HG03196 (cell line): ENCODE results near the gene DCHS2.

Source experiments
- ATAC-seq: cut with Tn5 transposase; IDR thresholded peaks from one replicate; pipeline ENCODE4 v1.9.1; 2021; ENCODE audit not compliant: unreplicated experiment

DCHS2 gene

DNA sequence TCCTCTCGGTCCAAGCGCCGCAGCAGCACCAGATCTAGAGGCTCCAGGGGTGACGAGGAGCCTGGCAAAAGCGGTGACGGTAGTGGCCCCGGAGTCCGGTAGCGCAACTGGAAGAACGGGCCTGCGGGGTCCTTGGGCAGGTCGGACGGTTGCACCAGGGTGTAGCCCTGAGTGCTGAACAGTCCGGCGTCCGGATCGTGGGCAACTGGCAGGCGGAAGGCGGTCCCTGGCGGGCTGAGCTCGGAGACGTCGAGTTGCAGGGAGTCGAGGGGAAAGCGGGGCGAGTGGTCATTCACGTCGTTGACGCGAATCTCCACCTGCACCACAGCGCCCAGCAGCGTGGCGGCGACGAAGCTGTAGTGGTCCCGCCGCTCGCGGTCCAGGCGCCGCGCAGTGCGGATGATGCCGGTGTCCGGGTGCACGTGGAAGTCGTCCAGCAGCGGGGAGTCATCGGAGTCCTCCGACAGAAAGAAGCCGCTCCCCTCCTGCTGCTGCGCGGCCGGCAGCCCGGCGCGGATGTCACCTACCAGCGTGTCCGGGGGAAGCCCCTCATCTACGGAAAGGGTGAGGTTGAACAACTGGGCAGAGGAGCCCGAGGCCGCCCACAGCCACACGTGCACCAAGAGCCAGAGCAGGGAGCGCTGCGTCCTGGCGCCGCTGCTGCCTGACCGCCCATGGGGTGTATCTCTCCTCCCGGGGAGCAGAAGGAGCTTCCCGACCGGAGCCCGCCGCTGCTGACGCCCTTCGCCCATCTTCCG lies 837 bp downstream of the DCHS2 start:
- peak; percentile 69 for ATAC-seq

DNA sequence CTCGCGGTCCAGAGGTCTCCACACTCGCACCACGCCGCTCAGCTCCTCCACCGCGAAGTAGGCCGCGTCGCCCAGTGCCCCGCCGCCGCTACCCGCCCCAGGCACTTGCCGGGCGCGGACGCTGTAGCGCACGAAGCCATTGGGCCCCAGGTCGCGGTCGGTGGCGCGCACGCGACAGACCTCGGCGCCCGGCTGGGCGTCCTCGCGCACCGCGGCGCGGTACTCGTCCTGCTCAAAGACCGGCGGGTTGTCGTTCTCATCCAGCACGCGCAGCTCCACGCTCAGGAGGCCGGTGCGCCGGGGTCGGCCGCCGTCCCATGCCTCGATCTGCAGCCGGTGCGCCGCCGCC lies 1.4 kb downstream of the DCHS2 start:
- no peak for ATAC-seq

DNA sequence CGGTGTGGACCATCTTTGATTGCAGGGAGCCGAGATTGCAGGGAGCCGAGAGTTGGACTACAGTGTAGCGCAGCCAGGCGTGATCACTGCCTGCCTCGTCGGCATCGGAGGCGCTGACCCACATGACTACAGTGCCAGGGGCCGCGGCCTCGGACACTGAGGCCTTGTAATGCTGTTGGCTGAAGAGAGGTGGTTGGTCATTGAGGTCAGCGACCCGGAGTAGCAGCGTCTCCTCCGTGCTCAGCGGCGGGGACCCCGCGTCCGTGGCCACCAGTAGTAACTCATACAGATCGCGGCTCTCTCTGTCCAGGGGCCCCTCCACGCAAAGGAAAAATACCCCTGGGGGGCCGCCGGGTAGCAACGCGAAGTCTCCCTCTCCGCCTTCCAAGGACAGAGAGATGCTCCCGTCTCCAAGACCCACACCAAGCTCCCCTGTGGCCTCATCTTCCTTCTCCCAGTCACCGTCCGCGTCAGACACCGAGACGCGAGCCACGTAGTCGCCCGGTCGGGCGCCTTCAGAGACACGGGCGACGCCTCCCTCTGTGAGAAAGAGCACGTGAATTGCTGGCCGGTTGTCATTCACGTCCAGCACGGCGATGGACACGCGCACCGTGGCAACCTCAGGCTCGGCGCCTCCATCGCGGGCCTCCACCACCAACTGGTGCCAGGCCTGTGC lies 1.9 kb downstream of the DCHS2 start:
- no peak for ATAC-seq

DNA sequence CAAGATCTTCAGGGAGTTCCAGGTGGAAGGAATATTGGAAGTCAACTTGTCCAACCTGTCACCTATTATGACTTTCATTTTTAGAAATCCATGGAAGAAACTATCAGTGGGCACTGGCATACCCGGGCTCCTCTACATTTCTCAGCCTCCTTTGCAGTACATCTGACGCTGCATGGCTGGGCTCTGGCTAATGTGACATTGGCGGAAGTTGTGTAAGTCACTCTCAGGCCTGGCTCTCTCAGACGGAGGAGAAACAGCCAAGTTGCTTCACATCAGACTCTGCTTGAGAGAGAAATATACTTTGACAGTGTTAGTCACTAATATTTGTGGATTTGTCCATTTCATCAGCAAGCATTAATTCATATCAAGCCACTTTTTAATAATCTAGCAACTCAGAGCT lies 4.5 kb downstream of the DCHS2 start:
- no peak for ATAC-seq

DNA sequence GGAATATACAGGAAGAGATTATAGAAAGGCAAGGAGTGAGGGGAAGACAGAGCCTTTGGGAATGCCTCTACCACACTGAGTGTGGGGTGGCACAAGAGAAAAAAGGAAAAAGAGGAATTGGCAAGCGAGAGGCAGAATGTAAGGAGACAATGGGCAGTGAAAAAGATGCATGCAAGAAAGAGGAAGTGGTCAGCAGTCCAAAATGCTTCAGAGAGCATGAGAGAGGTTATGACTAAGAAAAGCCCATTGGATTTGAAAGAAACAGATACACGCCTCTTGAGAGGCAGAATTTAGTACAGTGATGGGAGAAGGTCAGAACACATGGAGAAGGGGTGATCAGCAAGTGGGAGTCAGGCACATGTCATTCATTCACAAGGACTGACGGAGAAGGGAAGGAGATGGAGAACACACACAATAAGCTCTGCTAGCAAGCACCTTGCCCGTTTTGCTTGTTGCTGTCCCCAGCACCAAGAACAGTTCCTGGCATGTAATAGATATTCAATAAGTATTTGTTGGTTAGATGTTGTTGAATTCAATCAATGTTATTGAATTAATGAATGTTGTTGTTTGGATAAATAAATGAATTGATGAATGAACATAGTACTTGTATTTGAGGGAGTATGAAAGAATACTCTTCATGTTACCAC lies 6.3 kb downstream of the DCHS2 start:
- peak; percentile 97 for ATAC-seq

DNA sequence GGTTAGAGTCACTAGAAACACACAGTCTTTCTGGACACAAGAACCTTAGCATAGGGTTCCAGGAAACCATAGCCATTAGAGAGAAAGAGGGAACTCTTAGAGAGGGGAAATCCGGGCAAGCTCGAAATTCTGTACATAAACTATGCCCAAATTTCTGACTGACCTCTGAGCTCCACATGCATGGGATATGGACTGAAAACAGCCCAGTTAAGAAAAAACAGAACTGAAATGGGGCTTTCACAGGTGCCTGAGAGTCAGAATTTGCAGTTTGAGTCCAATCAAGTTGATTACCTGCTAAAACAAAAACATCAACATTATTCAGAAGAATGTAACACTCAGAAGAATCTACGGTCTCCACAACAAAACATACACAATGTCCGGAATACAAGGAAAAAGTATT lies 13.1 kb downstream of the DCHS2 start:
- ATAC-seq: no peak

DNA sequence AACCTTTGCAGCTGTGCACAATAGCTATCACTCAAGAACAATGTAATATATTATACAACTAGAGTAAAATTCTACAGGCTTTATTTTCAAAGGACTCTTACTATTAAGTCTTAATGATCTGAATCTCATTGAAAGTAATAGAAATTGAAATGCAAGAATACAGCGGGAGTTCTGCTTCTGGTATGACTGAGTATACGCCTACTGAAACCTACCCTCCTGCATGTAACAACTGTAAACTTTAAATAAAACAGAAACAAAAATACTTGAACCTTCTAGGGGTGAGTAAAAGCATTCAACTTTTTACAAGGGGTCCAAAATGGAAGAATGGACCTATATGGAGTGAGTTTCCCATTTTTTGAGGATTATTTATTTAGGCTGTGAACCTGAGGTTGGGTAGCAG lies 13.5 kb downstream of the DCHS2 start:
- ATAC-seq: no peak

DNA sequence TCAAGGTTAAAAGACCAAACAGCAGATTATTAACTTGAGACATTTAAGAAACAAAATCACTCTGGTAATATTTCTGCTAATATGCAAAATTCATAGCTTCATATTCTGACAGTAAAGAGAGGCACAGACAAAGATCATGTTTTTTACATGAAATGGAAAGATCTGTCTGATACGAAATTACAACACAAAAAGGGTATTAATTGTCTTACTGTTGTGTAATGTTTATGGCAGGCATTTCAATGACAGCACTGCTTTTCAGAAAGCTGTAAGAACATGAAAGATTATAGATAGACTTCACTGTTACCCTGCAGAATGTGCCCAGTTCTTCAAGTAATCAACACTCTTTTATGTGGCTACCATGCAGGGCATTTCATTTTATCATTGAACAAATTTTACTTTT lies 15.4 kb downstream of the DCHS2 start:
- ATAC-seq: no peak

DNA sequence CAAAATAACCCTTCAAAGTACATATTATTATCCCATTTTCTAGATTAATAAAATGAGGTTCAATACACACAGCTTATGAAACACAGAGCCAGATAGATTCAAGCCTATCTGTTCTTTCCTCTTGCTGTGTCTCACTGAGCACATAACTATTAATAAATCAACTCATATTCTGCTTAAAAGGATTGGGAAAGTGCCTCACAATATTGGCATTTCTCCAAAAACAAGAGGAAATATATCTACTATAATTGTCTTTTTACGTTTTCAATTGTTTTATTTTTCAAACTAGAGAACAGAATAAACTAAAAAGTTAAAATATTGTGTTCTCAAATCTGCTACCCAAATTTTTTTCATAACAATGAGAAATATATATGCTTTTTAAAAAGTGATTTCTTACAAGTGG lies 15.8 kb downstream of the DCHS2 start:
- no peak for ATAC-seq

DNA sequence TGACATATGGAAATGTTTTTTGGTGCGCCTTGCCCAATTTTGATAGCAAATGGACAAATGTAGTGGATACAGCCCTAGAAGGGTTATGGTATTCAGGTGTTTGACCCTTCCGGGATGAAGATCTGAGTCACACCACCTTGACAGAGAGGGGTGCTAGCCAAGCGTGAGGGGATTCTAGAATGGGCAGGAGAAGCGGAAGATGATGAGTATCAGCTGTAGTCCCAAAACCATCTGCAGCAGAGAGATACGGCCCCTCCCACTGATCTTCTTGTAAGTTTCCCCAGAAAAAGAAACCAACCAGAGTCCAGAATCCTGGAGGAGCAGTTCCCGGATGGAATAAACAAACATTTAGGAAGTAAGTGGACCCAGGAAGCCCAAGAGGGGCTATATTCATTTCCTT lies 18.1 kb downstream of the DCHS2 start:
- ATAC-seq: no peak

DNA sequence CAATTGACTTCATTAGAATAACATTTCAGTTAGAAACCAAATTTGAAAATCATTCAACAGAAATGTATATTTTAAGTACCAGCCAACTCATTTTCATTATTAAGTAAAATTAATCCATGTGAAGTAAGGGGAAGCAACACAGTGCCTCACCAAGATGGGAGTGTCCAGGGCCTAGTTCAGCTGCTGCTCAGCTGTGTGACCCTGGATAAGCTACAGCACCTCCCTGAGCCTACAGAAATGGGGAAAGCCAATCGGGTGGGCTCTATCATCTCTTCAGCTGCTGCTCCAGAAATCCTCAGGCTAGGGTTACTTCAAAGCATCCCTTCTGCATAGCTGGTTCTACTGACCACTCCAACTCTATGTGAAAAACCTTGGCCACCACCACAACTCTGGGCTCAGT lies 18.7 kb downstream of the DCHS2 start:
- ATAC-seq: no peak

DNA sequence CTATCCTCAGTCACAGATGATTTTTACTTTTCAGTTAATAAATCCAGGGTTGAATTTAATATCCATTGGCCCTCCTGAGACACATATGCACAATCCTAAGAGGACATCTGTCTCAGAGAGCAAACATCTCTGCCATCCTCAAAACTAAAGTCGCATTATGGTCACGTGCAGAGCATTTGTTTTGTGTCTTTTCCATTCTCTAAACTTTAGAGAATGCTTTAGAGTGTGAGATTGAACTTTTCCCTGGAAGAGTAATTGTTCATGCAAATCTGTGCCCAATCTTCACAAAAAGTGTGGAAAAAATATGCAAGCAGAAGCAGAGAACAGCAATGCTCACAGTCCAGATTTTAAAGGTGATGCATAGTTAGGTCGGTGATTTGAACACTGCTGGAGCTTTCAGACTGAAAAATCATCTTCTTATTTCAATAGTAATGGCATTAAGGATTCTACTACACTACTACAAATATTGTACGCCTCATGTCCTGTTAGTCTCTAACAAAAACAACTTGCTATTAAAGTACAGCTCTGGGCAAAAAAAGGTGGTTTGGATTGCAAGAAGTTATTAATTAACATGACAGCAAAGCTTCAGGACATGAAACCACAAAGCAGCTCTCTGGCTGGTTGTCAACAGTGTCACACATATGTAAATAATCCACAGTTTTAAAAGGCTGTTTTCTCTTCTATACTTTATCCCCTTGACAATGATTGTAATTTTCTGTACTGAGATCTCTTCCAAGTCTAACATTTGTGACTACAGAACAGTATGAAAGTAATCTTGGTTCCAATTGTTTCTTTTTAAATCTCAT lies 19.9 kb downstream of the DCHS2 start:
- ATAC-seq: peak; percentile 79

DNA sequence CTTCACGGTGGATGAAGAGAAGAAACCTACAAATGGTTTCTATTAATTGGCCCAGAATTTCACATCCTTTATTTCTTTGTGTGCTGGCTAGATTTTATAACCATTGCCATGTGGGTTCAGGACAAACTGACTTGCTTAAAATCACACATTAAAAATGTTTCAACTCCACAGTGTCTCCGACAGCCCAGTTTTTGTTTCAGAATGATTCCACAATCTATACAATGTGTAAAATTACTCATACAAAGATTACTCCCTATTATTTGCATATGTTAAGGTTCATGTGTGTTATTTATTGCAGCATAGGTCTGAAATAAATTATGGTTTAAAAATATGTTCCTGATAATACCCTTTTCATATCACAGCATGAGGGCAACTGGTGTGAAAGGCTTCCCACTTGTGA lies 20.6 kb downstream of the DCHS2 start:
- peak; percentile 77 for ATAC-seq

DNA sequence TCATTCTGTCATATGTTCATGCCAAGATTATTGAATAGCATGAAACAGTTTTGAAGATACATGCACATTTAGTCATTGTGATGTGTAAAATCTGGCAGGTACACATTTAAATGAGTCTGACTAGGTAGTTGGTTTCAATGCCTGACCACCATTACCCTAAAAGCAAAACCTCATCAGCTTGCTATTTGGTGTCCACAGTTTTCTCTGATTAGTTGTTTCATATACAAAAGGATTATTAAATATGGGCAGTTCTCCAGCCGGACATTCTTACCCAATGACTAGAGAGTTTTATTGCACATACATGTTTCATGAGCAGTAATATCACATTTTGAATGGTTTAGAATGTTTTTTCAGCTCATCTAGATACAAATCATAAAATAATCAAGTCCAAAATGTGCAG lies 23.7 kb downstream of the DCHS2 start:
- ATAC-seq: no peak

DNA sequence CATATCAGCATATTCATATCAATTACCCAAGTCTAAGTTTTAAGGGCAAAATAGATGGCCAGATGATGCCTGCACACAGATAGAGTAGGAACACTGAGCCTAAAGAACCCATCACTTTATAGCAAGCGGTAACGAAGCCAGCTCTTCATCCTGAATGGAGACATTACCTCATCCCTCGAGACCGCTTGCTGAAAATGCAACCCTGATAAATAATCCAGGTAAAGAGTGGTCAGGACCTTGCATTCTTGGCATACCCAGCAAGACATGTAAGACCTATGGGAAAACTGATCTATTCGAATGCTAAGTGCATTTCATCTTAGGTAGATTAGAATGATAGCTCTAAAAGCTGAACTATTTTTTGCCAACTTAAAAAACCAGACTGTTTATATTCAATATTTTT lies 25.3 kb downstream of the DCHS2 start:
- ATAC-seq: no peak

DNA sequence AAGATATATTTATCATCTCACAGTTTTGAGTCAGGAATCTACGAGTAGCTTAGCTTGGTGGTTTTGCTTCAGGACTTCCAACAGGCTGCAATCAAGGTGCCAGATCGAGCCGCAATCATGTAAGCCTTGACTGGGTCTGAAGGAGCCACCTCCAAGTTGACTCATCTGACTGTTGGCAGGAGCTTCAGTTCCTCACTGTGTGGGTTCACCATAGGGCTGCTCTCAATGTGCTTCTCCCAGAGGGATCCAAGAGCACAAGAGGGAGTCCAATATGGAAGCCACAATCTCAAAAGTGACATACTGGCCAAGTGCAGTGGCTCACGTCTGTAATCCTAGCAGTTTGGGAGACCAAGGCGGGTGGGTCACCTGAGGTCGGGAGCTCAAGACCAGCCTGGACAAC lies 26.5 kb downstream of the DCHS2 start:
- no peak for ATAC-seq

DNA sequence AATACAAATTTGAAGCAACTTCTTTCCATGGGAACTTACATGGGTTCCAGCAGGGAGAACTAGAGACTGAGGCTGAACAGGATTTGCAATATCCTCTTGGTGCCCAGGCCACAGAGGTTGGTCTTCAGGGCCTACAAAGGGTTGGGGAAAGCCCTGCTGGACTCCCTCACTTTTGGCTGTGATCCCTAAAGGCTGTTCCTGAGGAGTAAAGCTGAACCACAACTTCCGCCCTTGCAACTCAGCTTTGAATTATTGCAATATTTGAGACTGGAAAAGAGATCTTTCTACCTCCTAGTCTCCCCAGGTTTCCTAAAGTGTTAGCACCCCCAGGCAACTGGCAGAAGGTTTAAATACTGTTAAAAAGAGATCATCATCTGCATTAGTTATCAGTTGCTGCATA lies 26.9 kb downstream of the DCHS2 start:
- no peak for ATAC-seq

DNA sequence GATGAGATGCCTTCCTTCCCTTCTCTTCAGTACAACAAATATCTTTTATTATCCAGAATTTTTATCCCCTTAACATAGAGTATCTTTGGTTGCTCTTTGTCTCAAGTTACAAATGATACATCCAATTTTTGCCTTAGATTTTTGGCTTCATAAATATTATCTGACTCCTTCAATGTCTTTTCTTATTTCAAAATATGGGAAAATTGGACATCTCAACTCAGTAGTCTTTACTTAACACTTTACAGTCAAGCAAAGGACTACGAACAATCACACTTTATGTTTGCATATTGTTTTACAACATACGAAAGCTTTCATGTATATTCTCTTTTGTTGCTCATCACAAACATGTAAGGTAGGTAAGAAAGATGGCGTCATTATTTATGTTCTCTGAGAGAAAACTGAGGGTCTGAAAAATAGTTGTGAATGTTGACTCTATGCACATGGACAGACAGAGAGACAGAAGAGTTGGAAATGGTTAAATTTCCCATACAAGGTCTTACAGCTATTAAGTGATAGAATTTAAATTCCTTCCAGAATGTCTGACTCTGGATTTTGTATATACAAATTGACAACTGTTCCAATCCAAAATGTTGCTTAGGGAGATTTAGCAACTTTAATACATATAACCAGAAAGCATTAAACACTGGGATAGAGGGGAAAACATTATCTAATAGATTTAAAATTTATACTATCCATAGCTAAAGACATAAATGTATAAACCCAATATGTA lies 29.4 kb downstream of the DCHS2 start:
- no peak for ATAC-seq

DNA sequence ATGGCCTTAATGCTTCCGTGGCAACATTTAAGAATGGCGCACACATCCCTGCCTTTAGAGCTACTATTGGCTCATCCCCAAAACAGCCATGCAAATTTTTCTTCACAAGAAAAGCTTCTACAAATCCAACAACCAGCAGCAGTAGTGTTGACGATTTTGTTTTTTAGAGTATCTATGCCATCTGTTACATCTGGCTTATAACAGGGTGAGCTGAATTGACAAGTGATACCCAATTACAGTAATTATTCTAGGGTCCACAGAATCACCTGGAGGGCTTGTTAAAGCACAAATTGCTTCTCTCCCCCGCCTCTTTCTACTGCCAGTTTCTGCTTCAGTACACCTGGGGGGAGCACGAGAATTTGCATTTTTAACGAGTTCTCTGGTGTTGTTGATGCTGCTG lies 34.1 kb downstream of the DCHS2 start:
- ATAC-seq: no peak

DNA sequence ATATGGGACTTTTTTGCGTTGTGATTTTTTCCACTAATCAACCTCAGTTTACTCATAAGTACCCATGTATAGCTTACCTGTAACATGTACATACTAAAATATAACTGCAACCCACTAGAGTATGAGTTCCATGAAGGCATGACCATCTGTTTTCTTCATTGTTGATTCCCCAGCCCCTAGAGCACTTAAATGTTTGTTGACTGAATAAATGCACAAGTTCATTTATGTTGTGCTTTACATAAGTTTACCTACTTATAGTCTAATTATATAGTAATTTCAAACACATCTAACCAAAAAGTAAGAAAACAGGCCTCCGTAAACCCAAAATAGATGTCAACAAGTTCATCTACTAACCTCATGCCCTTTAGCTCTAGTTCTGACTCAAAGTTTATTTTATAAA lies 34.7 kb downstream of the DCHS2 start:
- no peak for ATAC-seq

DNA sequence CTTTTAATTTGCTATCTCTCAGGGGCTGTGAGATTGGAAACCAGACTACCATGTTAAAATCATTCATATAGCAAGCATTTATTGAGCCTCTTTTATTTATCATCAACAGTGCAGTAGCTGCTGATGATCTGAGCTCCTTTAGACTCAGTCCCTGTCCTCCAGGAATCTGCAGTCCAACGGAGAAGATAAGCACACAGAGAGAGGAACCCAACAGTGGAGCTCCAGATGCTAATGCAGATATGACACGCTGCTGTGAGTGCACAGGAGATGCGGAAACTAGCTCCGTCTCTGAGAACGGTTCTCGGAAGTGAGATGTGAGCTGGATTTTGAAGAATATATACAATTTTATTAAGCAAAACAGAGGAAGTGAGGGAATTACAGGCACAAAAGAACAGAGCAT lies 35.4 kb downstream of the DCHS2 start:
- ATAC-seq: no peak
